Measurements from ENCODE around the gene USP5.

USP5 gene, protein sequence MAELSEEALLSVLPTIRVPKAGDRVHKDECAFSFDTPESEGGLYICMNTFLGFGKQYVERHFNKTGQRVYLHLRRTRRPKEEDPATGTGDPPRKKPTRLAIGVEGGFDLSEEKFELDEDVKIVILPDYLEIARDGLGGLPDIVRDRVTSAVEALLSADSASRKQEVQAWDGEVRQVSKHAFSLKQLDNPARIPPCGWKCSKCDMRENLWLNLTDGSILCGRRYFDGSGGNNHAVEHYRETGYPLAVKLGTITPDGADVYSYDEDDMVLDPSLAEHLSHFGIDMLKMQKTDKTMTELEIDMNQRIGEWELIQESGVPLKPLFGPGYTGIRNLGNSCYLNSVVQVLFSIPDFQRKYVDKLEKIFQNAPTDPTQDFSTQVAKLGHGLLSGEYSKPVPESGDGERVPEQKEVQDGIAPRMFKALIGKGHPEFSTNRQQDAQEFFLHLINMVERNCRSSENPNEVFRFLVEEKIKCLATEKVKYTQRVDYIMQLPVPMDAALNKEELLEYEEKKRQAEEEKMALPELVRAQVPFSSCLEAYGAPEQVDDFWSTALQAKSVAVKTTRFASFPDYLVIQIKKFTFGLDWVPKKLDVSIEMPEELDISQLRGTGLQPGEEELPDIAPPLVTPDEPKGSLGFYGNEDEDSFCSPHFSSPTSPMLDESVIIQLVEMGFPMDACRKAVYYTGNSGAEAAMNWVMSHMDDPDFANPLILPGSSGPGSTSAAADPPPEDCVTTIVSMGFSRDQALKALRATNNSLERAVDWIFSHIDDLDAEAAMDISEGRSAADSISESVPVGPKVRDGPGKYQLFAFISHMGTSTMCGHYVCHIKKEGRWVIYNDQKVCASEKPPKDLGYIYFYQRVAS

DNA sequence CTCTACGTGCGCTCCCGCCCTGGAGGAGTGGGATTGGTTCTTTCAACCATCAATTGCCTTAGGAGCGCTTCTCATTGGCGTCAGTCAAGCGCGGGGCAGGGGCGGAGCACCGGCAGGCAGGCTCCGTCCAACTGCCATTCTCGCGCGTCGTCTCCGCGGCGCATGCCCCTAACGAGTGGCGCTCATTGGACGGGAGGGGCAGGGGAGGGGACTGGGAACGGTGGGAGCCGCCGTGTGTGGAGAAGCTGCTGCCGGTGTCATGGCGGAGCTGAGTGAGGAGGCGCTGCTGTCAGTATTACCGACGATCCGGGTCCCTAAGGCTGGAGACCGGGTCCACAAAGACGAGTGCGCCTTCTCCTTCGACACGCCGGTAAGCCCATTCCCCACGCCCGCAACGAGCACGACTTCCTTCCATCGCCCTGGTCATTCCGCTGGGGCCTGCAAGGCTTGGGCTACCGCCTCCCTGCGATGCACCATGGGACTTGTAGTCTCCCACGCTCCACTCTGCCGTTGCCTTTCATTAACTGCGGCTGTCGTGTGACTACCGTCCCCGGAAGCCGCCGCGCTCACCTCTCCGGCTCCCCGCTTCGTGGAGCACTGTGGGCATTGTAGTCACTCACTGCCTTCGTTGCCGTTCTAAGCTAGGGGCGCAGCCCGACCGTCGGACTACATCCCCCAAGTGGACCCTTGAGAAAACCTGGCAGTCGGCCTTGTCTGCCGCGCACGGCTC is at the start of gene USP5:
TSS of gene USP5 (plus strand) at position 230 of the 730 bp plus-strand sequence. CDS start at position 260, 30 bp downstream.
- peak; percentile 32 for FAIRE-seq
- TF ChIP-seq CTCF (IDR thresholded peaks at IDR 0.05; ENCODE audit: insufficient read depth, missing control alignments) = no peak
- peak; percentile 70 for DNase-seq (ENCODE audit: insufficient read length, low spot score)

- TF ChIP-seq CTCF (IDR thresholded peaks at IDR 0.05; ENCODE audit: insufficient read depth, missing control alignments) = no peak
- FAIRE-seq (no peak), DNase-seq (ENCODE audit: insufficient read length, low spot score) (no peak)
These were observed 44.8 kb upstream of the USP5 start for GRCh38 chr12:6807170-6807569.

DNA sequence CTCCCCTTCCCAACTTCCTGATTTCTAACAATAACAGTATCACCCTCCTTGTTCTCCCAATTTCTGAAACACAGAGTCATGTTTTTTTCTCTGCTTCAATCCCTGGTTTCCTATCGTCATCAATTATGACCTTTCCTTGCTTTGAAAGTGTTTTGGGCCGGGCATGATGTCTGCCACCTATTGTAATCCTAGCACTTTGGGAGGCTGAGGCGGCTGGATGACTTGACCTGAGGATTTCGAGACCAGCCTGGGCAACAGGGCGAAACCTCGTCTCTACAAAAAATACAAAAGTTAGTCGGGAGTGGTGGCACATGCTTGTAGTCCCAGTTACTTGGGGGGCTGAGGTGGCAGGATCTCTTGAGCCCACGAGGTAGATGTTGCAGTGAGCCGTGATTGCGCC is 42.9 kb upstream of the USP5 start:
- TF ChIP-seq CTCF (IDR thresholded peaks at IDR 0.05; ENCODE audit: insufficient read depth, missing control alignments) = no peak
- no peak for DNase-seq (ENCODE audit: insufficient read length, low spot score)
- FAIRE-seq = no peak

DNA sequence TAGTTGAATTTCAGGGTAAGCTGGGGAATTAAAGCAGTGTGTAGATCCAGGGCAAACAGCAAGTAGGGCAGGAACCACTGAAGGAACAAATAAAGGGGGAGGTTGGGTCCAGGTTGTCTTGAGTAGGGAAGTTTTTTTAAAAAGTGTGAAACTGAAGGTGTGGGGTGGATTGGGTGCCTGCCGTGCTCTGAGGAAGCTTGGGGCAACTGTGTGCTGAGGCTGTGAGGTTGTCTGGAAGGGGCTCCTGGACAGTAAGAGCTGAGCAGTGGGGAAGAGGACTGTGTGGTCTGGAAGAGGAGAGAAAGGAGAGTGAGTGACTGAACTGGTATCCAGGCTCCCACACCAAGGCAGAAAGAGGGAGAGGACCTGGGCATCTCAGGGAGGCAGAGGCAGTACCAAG is 41.2 kb upstream of the USP5 start:
- FAIRE-seq = no peak

GRCh38 chr12:6813363-6813762 is 38.6 kb upstream of the USP5 start:
- no peak for TF ChIP-seq CTCF (IDR thresholded peaks at IDR 0.05; ENCODE audit: insufficient read depth, missing control alignments)
- FAIRE-seq (no peak), DNase-seq (ENCODE audit: insufficient read length, low spot score) (no peak)

More for the DNA sequence above, 41.2 kb upstream of the USP5 start:
- DNase-seq (ENCODE audit: insufficient read length, low spot score) = no peak
- no peak for TF ChIP-seq CTCF (IDR thresholded peaks at IDR 0.05; ENCODE audit: insufficient read depth, missing control alignments)

- no peak for TF ChIP-seq CTCF (IDR thresholded peaks at IDR 0.05; ENCODE audit: insufficient read depth, missing control alignments)
- no peak for DNase-seq (ENCODE audit: insufficient read length, low spot score)
- FAIRE-seq = no peak
These were observed 35.4 kb upstream of the USP5 start for GRCh38 chr12:6816598-6816997.

Data from D721Med (cell line).